ENCODE data around the gene KLK1.

KLK1 gene

DNA sequence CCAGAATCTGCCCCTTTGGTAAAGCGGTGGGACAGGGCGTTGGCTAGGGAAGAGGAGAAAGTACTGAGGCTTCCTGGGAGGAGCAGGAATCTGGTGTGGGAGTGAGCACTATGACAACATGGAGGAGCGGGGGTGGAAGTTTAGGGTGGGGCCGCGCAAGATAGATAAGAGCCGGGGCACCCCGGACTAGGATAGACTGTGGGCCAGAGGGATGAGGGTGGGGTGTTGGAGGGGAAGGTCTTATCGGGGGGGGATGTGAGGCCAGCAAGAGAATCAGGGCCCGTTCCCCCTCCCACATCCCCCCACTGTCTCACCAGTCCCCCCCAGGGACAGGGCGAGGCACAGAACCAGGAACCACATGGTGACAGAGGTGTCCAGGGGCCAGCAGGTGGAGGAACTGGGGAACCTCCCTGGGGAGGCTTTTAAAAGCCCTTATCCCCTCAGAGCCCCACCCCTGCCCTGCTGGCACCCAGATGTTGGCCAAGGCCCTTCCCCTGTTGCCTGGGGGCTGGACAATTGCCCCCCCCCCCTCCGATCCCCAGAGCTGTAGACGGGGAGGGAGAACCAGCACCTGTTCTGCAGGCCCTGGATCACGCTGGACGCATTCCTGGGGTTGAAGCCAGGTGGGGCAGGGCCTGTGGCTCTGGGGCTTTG is at the start of gene KLK1:
Gene KLK1 (minus strand): TSS at position 399 of the 654 bp plus-strand sequence. CDS start 39 bp downstream, at position 360.
- DNase-seq (ENCODE audit: low spot score) (no peak), FAIRE-seq (no peak)

DNA sequence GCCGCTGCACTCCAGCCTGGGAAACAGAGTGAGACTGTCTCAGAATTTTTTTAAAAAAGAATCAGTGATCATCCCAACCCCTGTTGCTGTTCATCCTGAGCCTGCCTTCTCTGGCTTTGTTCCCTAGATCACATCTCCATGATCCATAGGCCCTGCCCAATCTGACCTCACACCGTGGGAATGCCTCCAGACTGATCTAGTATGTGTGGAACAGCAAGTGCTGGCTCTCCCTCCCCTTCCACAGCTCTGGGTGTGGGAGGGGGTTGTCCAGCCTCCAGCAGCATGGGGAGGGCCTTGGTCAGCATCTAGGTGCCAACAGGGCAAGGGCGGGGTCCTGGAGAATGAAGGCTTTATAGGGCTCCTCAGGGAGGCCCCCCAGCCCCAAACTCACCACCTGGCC is 49.5 kb upstream of the KLK1 start, which contains the start of gene KLK2:
Gene KLK2 (plus strand): TSS at position 384 of the 400 bp plus-strand sequence. CDS start 35 bp downstream, outside the sequence.
- no peak for DNase-seq (ENCODE audit: low spot score)
- FAIRE-seq = no peak

- DNase-seq (ENCODE audit: low spot score) (peak; percentile 83), FAIRE-seq (peak; percentile 85)
Observed at GRCh38 chr19:50870417-50871089, 47.0 kb upstream of the KLK1 start.

DNA sequence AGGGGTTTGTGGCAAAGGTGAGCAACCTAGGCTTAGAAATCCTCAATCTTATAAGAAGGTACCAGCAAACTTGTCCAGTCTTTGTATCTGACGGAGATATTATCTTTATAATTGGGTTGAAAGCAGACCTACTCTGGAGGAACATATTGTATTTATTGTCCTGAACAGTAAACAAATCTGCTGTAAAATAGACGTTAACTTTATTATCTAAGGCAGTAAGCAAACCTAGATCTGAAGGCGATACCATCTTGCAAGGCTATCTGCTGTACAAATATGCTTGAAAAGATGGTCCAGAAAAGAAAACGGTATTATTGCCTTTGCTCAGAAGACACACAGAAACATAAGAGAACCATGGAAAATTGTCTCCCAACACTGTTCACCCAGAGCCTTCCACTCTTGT is 45.9 kb upstream of the KLK1 start:
- no peak for FAIRE-seq

GRCh38 chr19:50861496-50862286 is 38.1 kb upstream of the KLK1 start:
- FAIRE-seq = no peak
- DNase-seq (ENCODE audit: low spot score) = no peak

More for the DNA sequence above, 45.9 kb upstream of the KLK1 start:
- no peak for DNase-seq (ENCODE audit: low spot score)

- FAIRE-seq (no peak), DNase-seq (ENCODE audit: low spot score) (no peak)
Observed at GRCh38 chr19:50861010-50861409, 37.4 kb upstream of the KLK1 start.

- FAIRE-seq = no peak
- no peak for DNase-seq (ENCODE audit: low spot score)
Observed at GRCh38 chr19:50859849-50860248, 36.3 kb upstream of the KLK1 start.

GRCh38 chr19:50858886-50859285 is 35.3 kb upstream of the KLK1 start:
- no peak for DNase-seq (ENCODE audit: low spot score)
- FAIRE-seq = no peak

- no peak for DNase-seq (ENCODE audit: low spot score)
- FAIRE-seq = no peak
Observed at GRCh38 chr19:50857366-50857765, 33.8 kb upstream of the KLK1 start.

DNA sequence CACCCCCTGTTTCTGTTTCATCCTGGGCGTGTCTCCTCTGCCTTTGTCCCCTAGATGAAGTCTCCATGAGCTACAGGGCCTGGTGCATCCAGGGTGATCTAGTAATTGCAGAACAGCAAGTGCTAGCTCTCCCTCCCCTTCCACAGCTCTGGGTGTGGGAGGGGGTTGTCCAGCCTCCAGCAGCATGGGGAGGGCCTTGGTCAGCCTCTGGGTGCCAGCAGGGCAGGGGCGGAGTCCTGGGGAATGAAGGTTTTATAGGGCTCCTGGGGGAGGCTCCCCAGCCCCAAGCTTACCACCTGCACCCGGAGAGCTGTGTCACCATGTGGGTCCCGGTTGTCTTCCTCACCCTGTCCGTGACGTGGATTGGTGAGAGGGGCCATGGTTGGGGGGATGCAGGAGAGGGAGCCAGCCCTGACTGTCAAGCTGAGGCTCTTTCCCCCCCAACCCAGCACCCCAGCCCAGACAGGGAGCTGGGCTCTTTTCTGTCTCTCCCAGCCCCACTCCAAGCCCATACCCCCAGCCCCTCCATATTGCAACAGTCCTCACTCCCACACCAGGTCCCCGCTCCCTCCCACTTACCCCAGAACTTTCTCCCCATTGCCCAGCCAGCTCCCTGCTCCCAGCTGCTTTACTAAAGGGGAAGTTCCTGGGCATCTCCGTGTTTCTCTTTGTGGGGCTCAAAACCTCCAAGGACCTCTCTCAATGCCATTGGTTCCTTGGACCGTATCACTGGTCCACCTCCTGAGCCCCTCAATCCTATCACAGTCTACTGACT is 31.2 kb upstream of the KLK1 start, which contains the start of gene KLK3:
Gene KLK3 (plus strand): TSS at position 280 of the 775 bp plus-strand sequence. CDS start 41 bp downstream, at position 321.
- no peak for FAIRE-seq
- no peak for DNase-seq (ENCODE audit: low spot score)

DNA sequence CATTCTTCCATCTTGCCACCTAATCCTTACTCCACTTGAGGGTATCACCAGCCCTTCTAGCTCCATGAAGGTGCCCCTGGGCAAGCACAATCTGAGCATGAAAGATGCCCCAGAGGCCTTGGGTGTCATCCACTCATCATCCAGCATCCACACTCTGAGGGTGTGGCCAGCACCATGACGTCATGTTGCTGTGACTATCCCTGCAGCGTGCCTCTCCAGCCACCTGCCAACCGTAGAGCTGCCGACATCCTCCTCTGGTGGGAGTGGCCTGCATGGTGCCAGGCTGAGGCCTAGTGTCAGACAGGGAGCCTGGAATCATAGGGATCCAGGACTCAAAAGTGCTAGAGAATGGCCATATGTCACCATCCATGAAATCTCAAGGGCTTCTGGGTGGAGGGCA is 28.0 kb upstream of the KLK1 start:
- FAIRE-seq (no peak), DNase-seq (ENCODE audit: low spot score) (no peak)

DNA sequence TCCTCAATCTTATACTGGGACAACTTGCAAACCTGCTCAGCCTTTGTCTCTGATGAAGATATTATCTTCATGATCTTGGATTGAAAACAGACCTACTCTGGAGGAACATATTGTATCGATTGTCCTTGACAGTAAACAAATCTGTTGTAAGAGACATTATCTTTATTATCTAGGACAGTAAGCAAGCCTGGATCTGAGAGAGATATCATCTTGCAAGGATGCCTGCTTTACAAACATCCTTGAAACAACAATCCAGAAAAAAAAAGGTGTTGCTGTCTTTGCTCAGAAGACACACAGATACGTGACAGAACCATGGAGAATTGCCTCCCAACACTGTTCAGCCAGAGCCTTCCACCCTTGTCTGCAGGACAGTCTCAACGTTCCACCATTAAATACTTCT is 27.2 kb upstream of the KLK1 start:
- no peak for FAIRE-seq
- no peak for DNase-seq (ENCODE audit: low spot score)

DNA sequence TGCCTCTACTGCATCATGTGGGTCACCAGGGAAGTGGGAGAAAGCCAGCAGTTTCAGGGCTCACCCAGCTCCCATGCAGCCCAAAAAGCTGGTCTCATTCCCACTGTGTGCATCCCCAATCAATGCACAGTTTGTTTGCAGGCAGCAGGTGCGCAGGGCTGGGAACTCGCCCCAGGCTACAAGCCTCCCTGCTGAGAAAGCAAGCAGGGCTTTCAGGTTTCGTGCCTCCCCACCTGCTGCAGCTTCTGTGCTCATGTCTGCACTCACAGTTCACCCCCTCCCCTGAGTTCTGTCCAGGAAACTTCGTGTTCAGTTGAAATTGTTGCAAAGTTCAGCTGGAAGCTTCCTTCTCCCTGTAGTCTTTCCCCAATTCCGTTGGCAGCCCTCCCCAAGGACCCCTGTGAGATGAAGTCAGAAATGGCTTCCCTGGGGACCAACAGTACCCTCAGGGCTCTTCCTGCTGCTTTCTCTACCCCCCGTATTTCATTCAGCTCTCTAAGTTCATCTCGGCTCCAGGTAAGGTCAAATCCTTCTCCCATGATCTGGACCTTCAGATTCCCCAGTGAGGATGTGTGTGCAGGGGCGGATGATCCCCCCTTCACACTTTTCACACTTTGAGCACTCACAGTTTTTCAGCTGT is 20.8 kb upstream of the KLK1 start:
- FAIRE-seq (no peak), DNase-seq (ENCODE audit: low spot score) (no peak)

DNA sequence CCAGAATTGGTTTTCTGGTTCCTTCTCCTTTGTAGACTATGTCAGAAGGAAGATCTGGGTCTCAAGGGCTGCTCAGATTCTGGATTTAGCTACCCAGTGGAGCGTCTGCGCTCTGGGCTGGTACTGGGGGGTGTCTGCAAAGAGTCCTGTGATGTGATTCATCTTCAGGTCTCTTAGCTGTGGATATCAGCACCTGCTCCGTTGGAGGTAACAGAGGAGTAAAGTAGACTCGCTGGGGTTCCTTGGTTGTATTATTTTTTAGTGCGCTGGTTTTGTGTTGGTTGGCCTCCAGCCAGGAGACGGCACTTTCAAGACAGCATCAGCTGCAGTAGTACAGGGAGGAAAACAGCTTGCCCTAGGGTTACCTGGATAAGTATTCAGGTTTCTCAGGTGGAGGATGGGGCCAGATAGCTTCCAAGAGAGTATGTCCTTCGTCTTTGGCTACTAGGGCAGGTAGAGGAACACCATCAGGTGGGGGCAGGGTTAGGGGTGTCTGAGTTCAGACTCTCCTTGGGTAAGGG is 20.2 kb upstream of the KLK1 start:
- FAIRE-seq = no peak
- no peak for DNase-seq (ENCODE audit: low spot score)

- no peak for FAIRE-seq
- no peak for DNase-seq (ENCODE audit: low spot score)
Observed at GRCh38 chr19:50843205-50843604, 19.6 kb upstream of the KLK1 start.

GRCh38 chr19:50842130-50842529 is 18.5 kb upstream of the KLK1 start:
- no peak for FAIRE-seq
- DNase-seq (ENCODE audit: low spot score) = no peak

GRCh38 chr19:50839712-50840655 is 16.4 kb upstream of the KLK1 start:
- no peak for FAIRE-seq
- DNase-seq (ENCODE audit: low spot score) = no peak

DNA sequence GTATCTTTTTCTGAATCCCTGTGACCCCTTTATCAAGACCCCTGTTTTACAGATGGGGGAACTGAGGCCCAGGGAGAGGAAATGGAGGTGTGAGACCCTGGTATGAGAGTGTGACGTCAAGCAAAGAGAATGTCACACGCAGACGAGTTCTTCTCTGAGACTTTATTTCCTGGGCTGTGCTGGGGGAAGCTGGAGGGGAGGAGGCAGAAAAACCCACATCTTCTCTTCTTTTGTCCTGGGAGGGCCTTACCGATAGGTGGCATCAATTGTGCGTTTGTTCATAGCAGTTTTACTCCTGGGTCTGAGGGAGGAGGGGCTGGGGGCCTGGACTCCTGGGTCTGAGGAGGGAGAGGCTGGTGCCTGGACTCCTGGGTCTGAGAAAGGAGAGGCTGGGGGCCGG is 14.7 kb upstream of the KLK1 start:
- no peak for FAIRE-seq

GRCh38 chr19:50837300-50837699 is 13.7 kb upstream of the KLK1 start:
- no peak for DNase-seq (ENCODE audit: low spot score)
- FAIRE-seq = no peak

More for the DNA sequence above, 14.7 kb upstream of the KLK1 start:
- peak; percentile 59 for DNase-seq (ENCODE audit: low spot score)
